ENCODE results near the gene GMEB2.

Gene GMEB2

GRCh38 chr20:63540417-63541186 lies 86.3 kb downstream of the GMEB2 start:
- H3K4me3 Mint-ChIP-seq: no peak overlapping the region
- no peak for DNase-seq
- no peak for ATAC-seq
- H3K27me3 Mint-ChIP-seq: no peaks in the 10 kb centered on the region
- H3K9me3 Mint-ChIP-seq: no peaks in the 10 kb centered on the region
- H3K4me1 Mint-ChIP-seq: peaks cover 39% of the 10 kb centered on the region
- H3K27ac Mint-ChIP-seq: no peak overlapping the region

DNA sequence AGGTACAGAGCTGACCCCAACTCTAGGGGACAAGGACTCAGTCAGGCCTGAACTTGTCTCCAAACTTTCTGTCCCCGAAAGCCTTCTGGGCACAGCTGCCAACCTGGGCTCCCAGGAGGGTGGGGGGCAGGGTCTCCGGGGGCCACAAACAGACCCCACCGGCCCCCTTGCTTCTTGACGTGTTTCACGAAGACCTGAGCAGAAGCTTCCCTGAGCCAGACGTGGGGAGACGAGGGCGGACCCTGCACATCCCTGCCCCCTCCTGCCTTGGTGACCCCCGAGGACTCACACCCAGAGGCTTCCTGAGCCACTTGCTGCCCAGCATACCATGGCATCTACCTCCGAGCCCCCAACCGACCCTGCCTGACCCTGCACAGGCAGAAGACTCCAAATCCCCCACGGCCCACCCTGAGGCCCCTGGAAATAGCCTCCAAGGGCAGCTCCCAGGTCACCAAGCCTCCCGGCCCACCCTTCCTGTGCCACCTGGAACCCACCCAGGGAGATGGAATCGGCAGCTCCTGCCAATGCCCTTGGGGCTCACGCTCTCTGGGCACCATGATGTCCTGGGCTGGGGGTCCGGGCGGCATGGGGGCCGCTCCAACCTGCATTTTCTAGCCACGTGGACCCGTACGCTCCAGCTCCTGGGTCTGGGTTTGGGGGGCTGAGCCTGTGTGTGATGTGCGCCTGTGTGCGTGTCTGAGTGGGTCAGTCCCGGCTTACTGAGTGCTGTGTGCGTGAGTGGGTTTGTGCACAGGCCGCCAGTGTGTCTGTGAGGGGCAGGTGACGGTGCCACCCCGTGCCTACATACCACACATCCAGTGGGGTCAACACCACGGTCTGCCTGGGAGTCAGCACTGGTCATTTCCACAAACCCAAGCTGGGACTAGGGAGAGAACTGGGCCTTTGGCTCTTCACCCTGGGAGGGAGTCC lies 87.2 kb downstream of the GMEB2 start:
- H3K4me1 Mint-ChIP-seq: peaks cover 34% of the 10 kb centered on the region
- peak overlapping the region in 1 of 2 donors; percentile 74 for H3K27ac Mint-ChIP-seq
- no peaks in the 10 kb centered on the region for H3K27me3 Mint-ChIP-seq
- ATAC-seq: no peak
- H3K4me3 Mint-ChIP-seq: peak overlapping the region in 1 of 2 donors; percentile 50
- H3K9me3 Mint-ChIP-seq: no peaks in the 10 kb centered on the region
- no peak for DNase-seq

DNA sequence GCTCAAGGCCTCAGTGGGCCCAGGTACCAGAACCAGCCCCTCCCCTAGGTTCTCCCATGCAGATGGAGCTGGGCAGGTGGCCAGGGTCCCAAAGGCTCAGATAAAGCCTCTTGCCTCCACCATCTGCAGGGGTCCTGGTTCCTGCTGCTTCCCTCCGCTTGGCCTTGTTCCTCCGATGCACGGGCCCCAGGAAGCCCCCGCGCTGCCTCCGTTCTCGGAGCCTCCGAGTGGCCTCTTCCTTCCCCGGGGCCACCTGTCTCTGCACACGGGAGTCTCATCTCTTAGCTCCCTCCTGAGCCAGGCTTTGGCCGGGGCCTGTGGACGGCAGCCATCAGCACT lies 87.8 kb downstream of the GMEB2 start:
- no peaks in the 10 kb centered on the region for H3K27me3 Mint-ChIP-seq
- H3K4me1 Mint-ChIP-seq: peaks cover 34% of the 10 kb centered on the region
- no peak for ATAC-seq
- H3K27ac Mint-ChIP-seq: peak overlapping the region in 1 of 2 donors; percentile 74
- peak overlapping the region; percentile 4 to 50 for H3K4me3 Mint-ChIP-seq
- no peak for DNase-seq
- H3K9me3 Mint-ChIP-seq: no peaks in the 10 kb centered on the region

GRCh38 chr20:63538204-63539091 lies 88.5 kb downstream of the GMEB2 start:
- peak overlapping the region; percentile 42 to 90 for H3K27ac Mint-ChIP-seq
- no peaks in the 10 kb centered on the region for H3K27me3 Mint-ChIP-seq
- ATAC-seq: peak; percentile 3
- H3K9me3 Mint-ChIP-seq: no peaks in the 10 kb centered on the region
- peak overlapping the region; percentile 73 to 78 for H3K4me3 Mint-ChIP-seq
- no peak for DNase-seq
- H3K4me1 Mint-ChIP-seq: peaks cover 34% of the 10 kb centered on the region

Measured in stimulated activated naive CD8-positive, alpha-beta T cell treated with anti-CD3 and anti-CD28 coated beads, Interleukin-15, amount 100 ng/mL, for 72 hours (primary cell).